DOHH2 (cell line): ENCODE measurements around the gene MYLK.

Experiments used
- H3F3A ChIP-seq: fragments of 200-600 bp; sonication (generic), shearing (Covaris generic); 2 replicates; pipeline ENCODE4 v1.6.0; 2016; ENCODE audit warnings: antibody characterized with exemption, mild to moderate bottlenecking; ENCODE audit not compliant: control insufficient read depth, insufficient read depth
- H3K27ac ChIP-seq: fragments of 200-600 bp; sonication (generic); 2 replicates; pipeline ENCODE4 v1.5.1; 2014; ENCODE audit warnings: low read depth, mild to moderate bottlenecking, low read length, moderate library complexity
- H3K27me3 ChIP-seq: fragments of 200-600 bp; sonication (generic); 2 replicates; pipeline ENCODE4 v1.6.1; 2014; ENCODE audit warnings: mild to moderate bottlenecking, low read length, mixed read lengths; ENCODE audit not compliant: control insufficient read depth
- H3K36me3 ChIP-seq: fragments of 200-600 bp; sonication (generic); 2 replicates; pipeline ENCODE4 v1.6.1; 2014; ENCODE audit warnings: mild to moderate bottlenecking, low read length, moderate library complexity, mixed read lengths; ENCODE audit not compliant: control insufficient read depth
- H3K4me1 ChIP-seq: fragments of 200-600 bp; sonication (generic); 2 replicates; pipeline ENCODE4 v1.6.1; 2014; ENCODE audit warnings: mild to moderate bottlenecking, low read length, mixed read lengths; ENCODE audit not compliant: control insufficient read depth
- H3K4me2 ChIP-seq: fragments of 200-600 bp; sonication (generic); 2 replicates; pipeline ENCODE4 v1.6.0; 2014; ENCODE audit warnings: mild to moderate bottlenecking, low read length, moderate library complexity
- H3K4me3 ChIP-seq: fragments of 200-600 bp; sonication (generic); 2 replicates; pipeline ENCODE4 v1.5.1; 2014; ENCODE audit warnings: mild to moderate bottlenecking, low read length, mixed read lengths
- H3K79me2 ChIP-seq: fragments of 200-600 bp; sonication (generic); 2 replicates; pipeline ENCODE4 v1.6.1; 2014; ENCODE audit warnings: mild to moderate bottlenecking, low read length, mixed read lengths; ENCODE audit not compliant: control insufficient read depth
- H3K9me2 ChIP-seq: fragments of 200-600 bp; sonication (generic); replicated peaks from 2 replicates; pipeline ENCODE4 v1.6.1; 2014; ENCODE audit warnings: mild to moderate bottlenecking, low read length, mixed read lengths; ENCODE audit not compliant: control insufficient read depth
- H3K9me3 ChIP-seq: fragments of 200-600 bp; sonication (generic); 2 replicates; pipeline ENCODE4 v1.6.1; 2014; ENCODE audit warnings: antibody characterized with exemption, low read length, mixed read lengths; ENCODE audit not compliant: control insufficient read depth, insufficient read depth
- H4K20me1 ChIP-seq: fragments of 200-600 bp; sonication (generic); 2 replicates; pipeline ENCODE4 v1.6.0; 2014; ENCODE audit warnings: low read depth, mild to moderate bottlenecking, antibody characterized with exemption, low read length, moderate library complexity; ENCODE audit not compliant: control insufficient read depth, insufficient read depth
- EZH2phosphoT487 ChIP-seq: fragments of 200-600 bp; sonication (generic); IDR thresholded peaks from 2 replicates; pipeline ENCODE4 v1.6.1; 2017; ENCODE audit warnings: borderline replicate concordance, mild to moderate bottlenecking, antibody characterized with exemption, low read length, moderate library complexity, mixed read lengths
- TF ChIP-seq, protein P1 (sequence below): fragments of 200-600 bp; sonication (generic); IDR thresholded peaks from one replicate; pipeline ENCODE4 v1.5.1; 2014; ENCODE audit warnings: antibody characterized with exemption, mild to moderate bottlenecking, low read depth, low read length; ENCODE audit not compliant: poor library complexity, severe bottlenecking

Gene MYLK

DNA sequence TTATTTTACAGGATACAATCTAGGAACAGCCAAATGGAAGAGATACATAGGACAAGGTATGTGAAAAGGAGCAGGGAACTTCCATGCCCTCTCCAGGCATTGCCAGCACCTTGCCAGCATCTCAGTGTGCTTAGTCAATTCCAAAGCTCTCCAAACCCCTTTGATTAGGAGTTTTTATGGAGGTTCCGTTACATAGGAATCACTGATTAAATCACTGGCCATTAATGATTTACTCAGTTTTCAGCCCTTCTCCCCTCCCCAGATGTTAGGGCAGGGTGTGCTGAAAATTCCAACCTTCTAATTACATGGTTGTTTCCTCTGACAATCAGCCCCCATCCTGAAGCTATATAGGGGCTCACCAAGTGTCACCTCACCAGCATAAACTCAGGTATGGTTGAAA lies 11.5 kb downstream of the MYLK start:
- Histone ChIP-seq H3K9me2 (no peaks in the 10 kb centered on the region; the same call in 1 of the 2 replicates), H3K79me2 (no peaks in the 10 kb centered on the region), H3K4me3 (no peak overlapping the region), H3F3A (no peaks in the 10 kb centered on the region), H3K9me3 (no peaks in the 10 kb centered on the region), H3K27me3 (peaks cover 7% of the 10 kb centered on the region), H3K27ac (no peak overlapping the region), H4K20me1 (no peaks in the 10 kb centered on the region), H3K4me1 (no peaks in the 10 kb centered on the region), H3K4me2 (no peak overlapping the region), H3K36me3 (no peaks in the 10 kb centered on the region)
- TF ChIP-seq EZH2phosphoT487, result no peak
- TF ChIP-seq, protein P1, sequence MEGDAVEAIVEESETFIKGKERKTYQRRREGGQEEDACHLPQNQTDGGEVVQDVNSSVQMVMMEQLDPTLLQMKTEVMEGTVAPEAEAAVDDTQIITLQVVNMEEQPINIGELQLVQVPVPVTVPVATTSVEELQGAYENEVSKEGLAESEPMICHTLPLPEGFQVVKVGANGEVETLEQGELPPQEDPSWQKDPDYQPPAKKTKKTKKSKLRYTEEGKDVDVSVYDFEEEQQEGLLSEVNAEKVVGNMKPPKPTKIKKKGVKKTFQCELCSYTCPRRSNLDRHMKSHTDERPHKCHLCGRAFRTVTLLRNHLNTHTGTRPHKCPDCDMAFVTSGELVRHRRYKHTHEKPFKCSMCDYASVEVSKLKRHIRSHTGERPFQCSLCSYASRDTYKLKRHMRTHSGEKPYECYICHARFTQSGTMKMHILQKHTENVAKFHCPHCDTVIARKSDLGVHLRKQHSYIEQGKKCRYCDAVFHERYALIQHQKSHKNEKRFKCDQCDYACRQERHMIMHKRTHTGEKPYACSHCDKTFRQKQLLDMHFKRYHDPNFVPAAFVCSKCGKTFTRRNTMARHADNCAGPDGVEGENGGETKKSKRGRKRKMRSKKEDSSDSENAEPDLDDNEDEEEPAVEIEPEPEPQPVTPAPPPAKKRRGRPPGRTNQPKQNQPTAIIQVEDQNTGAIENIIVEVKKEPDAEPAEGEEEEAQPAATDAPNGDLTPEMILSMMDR, result no peak

DNA sequence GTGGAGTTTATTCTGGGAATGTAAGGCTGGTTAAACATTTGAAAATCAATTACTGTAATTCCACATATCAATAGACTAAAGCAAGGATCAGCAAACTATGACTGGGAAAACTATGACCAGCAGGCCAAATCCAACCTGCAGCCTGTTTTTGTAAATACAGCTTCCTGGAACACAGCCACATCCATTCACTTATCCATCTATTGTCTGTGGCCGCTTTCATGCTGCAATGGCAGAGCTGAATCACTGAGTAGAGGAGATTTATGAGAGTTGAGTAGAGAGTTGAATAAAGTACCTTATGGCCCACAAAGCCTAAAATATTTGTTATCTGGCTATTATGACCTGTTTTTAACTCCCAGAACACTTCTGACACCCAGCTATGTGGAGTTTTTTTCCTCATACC lies 12.2 kb downstream of the MYLK start:
- H3K4me2 ChIP-seq, result no peak overlapping the region

DNA sequence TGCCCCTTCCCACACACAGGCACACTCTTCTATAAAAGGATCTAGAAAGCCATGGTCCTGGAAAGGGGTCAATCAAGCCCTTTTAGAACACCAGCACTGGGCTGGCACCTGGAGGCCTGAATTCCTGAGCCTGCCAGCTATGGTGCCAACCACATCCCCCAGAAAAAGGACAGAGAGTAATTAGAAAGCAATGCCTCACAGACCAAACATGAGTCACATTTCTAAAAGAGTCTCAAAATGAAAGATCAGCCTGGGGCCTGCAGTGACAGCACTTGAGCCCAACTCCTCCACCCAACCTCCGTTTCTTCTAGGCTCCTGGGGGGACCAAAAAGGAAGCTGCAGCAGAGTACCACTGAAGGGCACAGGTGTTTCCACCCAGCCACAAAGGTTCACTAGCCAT lies 14.1 kb downstream of the MYLK start:
- Histone ChIP-seq H3K9me2 (no peaks in the 10 kb centered on the region; the same call in 1 of the 2 replicates), H3K4me2 (no peak overlapping the region), H3K27ac (no peak overlapping the region), H4K20me1 (no peaks in the 10 kb centered on the region), H3F3A (no peaks in the 10 kb centered on the region), H3K9me3 (no peaks in the 10 kb centered on the region), H3K36me3 (no peaks in the 10 kb centered on the region), H3K4me1 (no peaks in the 10 kb centered on the region), H3K4me3 (no peak overlapping the region), H3K79me2 (no peaks in the 10 kb centered on the region), H3K27me3 (peaks cover 4% of the 10 kb centered on the region)
- TF ChIP-seq, protein P1, result no peak
- no peak for TF ChIP-seq EZH2phosphoT487

More for the DNA sequence above, 12.2 kb downstream of the MYLK start:
- H3K27me3 ChIP-seq, result peaks cover 7% of the 10 kb centered on the region
- H3K36me3 ChIP-seq, result no peaks in the 10 kb centered on the region
- no peak overlapping the region for H3K27ac ChIP-seq
- no peaks in the 10 kb centered on the region for H3K79me2 ChIP-seq
- H3K4me3 ChIP-seq, result no peak overlapping the region
- TF ChIP-seq, protein P1, result no peak
- TF ChIP-seq EZH2phosphoT487, result no peak
- no peaks in the 10 kb centered on the region for H3F3A ChIP-seq
- no peaks in the 10 kb centered on the region for H3K4me1 ChIP-seq
- no peaks in the 10 kb centered on the region for H3K9me3 ChIP-seq
- H3K9me2 ChIP-seq, result no peaks in the 10 kb centered on the region; the same call in 1 of the 2 replicates
- H4K20me1 ChIP-seq, result no peaks in the 10 kb centered on the region
